ENCODE results near the gene SDHA.
"Not testable (repeated sequence)": the region's sequence is repeated elsewhere in the genome, so short reads cannot be mapped to it uniquely, and the experiment has no call there.

Gene SDHA

DNA sequence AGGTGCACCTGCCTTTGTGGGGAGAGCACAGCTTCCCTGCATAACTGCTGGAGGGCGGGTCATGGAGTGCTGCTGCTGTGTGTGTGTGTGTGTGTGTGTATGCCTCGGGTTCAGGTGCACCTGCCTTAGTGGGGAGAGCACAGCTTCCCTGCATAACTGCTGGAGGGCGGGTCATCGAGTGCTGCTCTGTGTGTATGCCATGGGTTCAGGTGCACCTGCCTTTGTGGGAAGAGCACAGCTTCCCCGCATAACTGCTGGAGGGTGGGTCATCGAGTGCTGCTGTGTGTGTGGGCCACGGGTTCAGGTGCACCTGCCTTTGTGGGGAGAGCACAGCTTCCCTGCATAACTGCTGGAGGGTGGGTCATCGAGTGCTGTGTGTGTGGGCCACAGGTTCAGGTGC lies 84.3 kb downstream of the SDHA start:
- not testable (repeated sequence) for DNase-seq

DNA sequence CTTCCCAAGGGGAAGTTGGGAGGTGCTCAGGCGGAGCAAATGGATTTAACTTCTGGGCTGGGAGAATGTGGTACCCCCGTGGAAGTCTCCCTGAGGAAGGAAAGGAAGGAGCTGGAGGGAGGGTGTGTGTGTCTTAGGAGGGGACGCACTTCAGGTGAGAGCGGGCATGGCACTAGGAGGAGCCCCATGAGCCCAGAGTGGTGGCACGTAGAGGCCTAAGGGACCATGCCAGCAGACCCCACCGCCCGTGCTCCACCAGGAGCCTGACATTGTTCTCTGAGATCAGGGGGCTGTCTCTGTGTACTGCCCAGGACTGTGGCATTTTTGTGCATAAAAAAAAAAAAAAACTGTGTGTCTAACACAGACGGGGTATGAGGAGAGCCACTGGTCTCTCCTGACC lies 84.8 kb downstream of the SDHA start:
- no peak for DNase-seq

GRCh38 chr5:303741-304140 lies 85.6 kb downstream of the SDHA start:
- DNase-seq, result not testable (repeated sequence)

GRCh38 chr5:305050-305449 lies 86.9 kb downstream of the SDHA start:
- DNase-seq, result no peak

DNA sequence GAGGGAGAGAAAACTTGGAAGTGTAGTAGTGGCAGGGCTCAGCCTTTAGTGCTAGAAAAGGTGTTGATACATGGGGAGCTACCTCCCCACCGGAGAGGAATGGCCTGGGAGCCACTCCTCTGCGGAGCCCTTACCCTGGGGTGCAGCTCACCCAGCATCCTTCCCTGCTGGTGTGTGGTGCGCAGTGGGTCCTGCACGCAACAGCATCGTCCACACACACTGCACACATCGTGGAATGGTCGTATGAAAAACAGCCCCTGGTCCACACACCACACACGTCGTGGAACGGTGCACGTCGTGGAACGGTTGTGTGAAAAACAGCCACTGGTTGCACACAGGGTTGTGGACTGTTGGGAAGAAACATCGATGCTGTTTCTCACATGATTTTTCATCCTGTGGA lies 87.3 kb downstream of the SDHA start:
- no peak for DNase-seq

DNA sequence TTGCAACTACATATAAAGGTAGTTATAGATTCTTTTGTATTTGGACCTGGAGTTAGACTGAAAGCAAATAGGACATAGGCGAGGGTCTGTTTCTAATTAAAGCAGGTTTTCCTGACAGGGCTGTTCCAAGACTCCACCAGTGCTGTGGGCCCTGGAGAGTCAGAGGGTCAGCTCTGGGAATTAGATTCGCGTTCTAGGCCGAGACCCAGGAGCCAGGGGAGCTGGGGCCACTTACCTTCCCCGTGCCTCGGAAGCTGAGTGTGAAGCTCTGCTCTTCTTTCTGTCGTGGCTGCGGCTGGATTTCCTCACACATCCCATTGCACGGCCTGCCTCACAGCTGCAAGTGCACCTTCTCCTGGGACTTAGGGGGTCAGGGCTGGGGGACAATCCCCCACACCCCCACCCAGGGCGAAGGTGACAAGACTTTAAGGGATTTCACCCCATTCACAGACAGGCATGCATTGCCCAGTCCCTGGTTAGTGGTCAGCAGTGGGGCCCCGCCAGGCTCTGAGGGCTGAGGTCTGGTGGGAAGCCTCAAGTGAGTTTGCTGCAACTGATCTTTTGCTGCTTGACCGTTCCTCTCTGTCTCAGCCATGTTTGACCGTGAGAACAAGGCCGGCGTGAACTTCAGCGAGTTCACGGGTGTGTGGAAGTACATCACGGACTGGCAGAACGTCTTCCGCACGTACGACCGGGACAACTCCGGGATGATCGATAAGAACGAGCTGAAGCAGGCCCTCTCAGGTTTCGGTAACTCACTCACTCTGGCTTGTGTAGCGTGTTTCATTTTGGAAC lies 88.1 kb downstream of the SDHA start:
- no peak for DNase-seq

Data from suppressor macrophage (primary cell).